NCI-H1105 treated with DMSO at 0.1 percent for 48 hours (cell line): ENCODE data around the gene IRGQ.
"Not testable (repeated sequence)": the region's sequence is repeated elsewhere in the genome, so short reads cannot be mapped to it uniquely, and the experiment has no call there.

ENCODE experiments used
- DNase-seq: peaks from one replicate; lab custom pipeline; 2025; lab: John Stamatoyannopoulos, UW

Gene IRGQ

GRCh38 chr19:43574424-43575155, 21.3 kb downstream of the IRGQ start:
- DNase-seq: peak; percentile 20

DNA sequence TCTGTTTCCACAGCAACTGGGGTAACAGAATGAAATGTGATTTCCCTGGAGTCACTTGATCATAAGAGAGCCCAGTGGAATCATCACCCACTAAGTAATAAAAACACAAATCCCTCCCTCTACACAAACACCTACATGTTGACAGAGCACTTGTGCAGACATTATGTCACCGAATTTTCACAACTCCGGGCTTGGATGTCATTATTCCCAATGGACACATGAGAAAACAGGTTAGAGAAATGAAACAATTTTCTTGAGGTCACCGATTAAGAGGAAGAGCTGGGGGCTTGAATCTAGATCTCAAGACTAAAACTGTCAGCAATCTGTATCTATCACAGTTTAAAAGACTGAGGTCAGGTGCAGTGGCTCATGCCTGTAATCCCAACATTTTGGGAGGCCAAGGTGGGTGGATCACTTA, 23.8 kb downstream of the IRGQ start:
- DNase-seq: no peak

- DNase-seq: peak; percentile 18
Measured at GRCh38 chr19:43570174-43570791, 25.7 kb downstream of the IRGQ start.

DNA sequence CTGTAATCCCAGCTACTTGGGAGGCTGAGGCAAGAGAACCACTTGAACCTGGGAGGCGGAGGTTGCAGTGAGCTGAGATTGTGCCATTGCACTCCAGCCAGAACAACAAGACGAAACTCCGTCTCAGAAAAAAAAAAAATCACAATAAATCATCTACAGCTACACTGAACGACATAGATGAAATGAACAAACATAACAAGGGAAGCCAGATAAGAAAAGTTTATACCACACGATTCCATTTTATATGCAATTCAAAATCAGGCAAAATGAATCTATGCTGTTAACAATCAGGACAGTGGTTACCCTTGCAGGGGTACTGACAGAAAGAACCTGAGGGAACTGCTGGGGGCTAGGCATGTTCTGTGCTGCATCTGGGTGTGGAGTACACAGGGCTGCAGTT, 26.3 kb downstream of the IRGQ start:
- DNase-seq: no peak

GRCh38 chr19:43564800-43565199, 31.1 kb downstream of the IRGQ start:
- no peak for DNase-seq

GRCh38 chr19:43563816-43564457, 32.0 kb downstream of the IRGQ start:
- DNase-seq: no peak

DNA sequence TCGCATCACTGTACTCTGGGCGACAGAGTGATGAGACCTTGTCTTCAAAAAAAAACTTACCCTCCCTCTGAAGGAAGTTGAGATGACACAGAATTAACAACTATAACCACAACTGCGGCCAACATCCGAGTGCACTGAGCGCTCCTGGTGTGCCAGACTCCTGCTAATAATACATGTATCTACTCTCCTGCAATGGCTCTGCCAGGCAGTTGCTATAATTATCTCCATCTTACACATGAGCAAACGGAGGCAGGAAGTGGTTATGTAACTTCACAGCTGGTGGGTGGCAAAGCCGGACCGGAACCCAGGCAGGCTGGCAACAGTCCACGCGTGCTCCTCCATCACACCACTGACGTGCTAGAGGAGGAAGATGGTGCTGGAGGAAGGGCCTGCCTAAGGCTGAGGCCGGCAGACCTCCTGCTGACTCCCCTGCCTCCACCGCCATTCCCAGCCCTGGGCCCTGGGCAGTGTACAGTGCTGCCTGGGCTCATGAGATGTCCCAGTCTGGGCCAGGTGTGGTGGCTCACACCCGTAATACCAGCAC, 33.2 kb downstream of the IRGQ start:
- DNase-seq: no peak

DNA sequence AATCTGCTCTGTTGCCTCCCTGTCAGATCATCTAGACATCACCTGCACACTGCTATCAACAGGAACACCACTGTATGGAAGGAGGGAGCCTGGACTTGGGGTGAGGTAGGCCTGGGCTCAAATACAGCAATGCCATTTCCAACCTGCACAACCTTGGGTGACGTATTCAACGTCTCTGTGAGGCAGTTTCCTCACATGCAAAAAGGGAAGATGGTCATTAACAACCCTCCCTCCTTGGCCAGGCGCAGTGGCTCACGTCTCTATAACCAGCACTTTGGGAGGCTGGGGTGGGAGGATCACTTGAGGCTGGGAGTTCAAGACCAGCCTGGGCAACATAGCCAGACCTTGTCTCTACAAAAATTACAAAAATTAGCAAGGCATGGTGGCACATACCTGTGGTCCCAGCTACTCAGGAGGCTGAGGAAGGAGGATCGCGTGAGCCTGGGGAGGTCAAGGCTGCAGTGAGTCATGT, 33.7 kb downstream of the IRGQ start:
- DNase-seq: no peak

- DNase-seq: no peak
Measured at GRCh38 chr19:43561139-43561970, 34.6 kb downstream of the IRGQ start.

- no peak for DNase-seq
Measured at GRCh38 chr19:43560687-43561086, 35.2 kb downstream of the IRGQ start.

GRCh38 chr19:43555185-43555770, 40.7 kb downstream of the IRGQ start:
- DNase-seq: peak; percentile 55

- DNase-seq: no peak
Measured at GRCh38 chr19:43554317-43554895, 41.5 kb downstream of the IRGQ start.

DNA sequence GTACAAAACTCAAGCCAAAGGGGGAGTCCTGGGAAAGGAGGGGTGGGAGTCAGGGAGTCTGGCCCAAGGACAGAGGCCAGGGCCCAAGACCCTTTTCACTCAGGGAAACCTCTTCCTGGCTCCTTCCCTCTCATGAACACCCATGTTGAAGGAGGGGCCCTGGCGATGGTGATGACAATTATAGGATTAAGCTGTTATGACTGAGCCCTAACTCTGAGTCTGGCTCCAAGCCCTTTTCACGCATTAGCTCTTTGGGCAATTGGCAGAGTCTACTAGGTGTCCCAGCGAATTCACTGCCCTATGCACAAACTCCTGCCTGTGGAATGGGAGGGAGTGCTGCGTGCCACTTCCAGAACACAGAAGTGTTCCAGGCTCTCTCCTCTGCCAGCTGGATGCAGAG, 42.3 kb downstream of the IRGQ start:
- no peak for DNase-seq

GRCh38 chr19:43552616-43553015, 43.3 kb downstream of the IRGQ start:
- DNase-seq: no peak

DNA sequence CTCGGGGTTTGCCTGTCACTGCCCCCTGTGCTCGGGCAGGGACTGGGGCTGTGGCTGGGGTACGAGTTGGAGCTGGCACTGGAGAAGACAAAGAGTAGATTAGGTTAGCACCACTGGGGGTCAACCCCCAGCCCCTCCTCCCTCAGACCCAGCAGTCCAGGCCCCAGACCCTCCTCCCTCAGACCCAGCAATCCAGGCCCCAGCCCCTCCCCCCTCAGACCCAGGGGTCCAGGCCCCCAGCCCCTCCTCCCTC, 43.8 kb downstream of the IRGQ start:
- no peak for DNase-seq

DNA sequence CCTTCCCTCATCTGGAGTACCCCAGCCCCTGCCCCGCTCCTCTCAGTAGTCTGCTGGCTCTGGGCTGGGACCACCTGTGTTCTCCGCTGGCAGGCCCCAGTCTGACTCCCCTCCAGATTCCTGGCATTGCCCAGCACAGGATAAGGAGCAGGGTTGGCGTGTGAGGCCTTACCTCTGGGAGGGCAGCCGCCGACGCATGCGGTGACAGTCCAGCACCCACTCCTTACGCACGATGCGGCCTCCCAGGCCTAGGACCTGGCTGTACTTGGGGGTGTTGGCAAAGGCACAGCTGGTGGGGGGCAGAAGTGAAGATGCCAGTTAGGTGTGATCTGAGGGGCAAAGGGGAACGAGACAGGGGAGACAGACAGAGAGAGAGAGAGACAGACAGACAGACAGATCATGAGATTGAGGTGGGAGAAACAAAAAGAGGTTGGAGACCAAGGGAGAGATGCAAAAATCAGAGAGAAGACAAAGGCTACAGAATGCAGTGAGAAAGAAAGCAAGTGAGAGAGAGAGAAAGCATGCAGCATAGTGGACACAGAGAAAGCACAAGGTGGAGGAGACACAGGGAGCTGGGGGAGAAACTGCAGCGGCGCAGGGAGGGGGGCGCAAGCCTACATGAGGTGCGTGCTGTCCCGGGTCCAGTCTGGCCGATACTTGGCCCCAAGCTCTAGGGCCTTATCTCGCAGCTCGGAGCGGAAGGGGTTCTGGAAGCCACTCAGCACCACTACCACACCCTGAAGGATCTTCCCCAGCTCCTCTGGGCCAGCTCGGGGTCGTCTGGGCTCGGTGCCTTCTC, 44.3 kb downstream of the IRGQ start:
- no peak for DNase-seq

DNA sequence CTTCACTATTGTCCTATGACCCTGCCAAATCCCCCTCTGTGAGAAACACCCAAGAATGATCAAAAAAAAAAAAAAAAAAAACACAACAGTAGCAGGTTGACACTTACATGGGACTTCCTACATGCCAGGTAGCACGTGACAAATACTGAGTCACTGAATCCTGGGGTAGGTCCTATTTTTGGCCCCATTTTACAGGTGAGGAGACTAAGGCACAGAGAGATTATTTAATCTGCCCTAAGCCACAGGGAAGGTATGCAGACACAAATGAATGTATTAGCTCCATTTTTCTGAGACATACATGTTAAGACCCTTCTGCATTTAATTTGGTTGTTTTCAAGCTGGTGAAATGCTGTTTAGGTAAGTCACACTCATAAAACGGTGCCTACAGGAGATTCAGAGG, 47.2 kb downstream of the IRGQ start:
- DNase-seq: no peak

DNA sequence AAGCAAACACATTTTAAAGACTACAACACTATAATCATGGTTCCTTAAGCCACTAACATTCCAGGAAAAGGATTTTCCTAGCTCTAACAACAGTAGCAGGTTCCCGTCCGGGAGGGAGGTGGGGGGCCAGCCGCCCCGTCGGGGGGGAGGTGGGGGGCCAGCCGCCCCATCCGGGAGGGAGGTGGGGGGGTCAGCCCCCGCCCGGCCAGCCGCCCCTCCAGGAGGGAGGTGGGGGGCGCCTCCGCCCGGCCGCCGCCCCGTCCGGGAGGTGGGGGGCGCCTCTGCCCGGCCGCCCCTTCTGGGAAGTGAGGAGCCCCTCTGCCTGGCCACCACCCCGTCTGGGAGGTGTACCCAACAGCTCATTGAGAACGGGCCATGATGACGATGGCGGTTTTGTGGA, 48.0 kb downstream of the IRGQ start:
- DNase-seq: not testable (repeated sequence)

DNA sequence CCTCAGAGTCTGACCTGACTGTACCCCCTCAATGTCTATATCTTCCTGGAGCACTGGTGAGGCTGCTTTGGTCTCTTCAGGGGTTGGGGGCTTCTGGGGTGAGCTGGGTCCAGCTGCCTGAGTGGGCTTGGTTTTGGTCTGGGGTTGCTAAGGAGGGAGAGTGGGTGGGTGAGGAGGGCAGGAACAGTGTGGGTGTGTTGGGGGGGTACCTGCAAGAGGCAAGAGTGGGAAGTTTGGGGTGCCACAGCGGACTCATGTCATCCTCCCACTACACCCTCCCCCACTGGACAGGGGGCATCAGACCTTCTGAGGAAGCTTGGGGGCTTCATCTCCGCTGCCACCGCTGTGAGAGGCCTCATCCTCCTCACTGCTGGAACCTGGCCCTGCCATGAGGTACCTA, 49.4 kb downstream of the IRGQ start:
- no peak for DNase-seq

GRCh38 chr19:43545981-43546380, 50.0 kb downstream of the IRGQ start:
- DNase-seq: no peak

GRCh38 chr19:43545276-43545675, 50.7 kb downstream of the IRGQ start:
- DNase-seq: no peak
